Activated T-cell treated with anti-CD3 and anti-CD28 coated beads, Interleukin-2, amount 50 U/mL, for 72 hours (primary cell): ENCODE measurements around the gene DPM3. TPM values are rescaled to one million over a fixed set of nuclear protein-coding genes. Genes with fewer than 3 reads are reported as not detected.

ENCODE experiments used
- ATAC-seq, 2 donors: fragments of 150-1000 bp; cut with Tn5 transposase; replicated peaks in 1 of 2; 2 replicates each; pipeline ENCODE4 v1.10.0; 2021; ENCODE audit warnings: moderate library complexity in 2 of 2, mild to moderate bottlenecking in 1 of 2
- DNase-seq, 2 donors: peaks; one replicate each; pipeline ENCODE4 v3.0.0; 2021 to 2022; ENCODE audit warnings: mixed read lengths in 1 of 2
- H3K27ac Mint-ChIP-seq: one replicate; pipeline ENCODE4 v1.8.0; 2022; ENCODE audit warnings: mild to moderate bottlenecking, moderate library complexity, mixed read lengths
- H3K27me3 Mint-ChIP-seq: one replicate; pipeline ENCODE4 v1.8.0; 2022; ENCODE audit warnings: low read depth, mixed read lengths
- H3K36me3 Mint-ChIP-seq, 2 donors: one replicate each; pipeline ENCODE4 v1.8.0; 2022; ENCODE audit warnings: mixed read lengths in 2 of 2, mild to moderate bottlenecking in 1 of 2; ENCODE audit not compliant: insufficient read depth in 2 of 2
- H3K4me1 Mint-ChIP-seq: one replicate; pipeline ENCODE4 v1.8.0; 2022; ENCODE audit warnings: low read depth, mixed read lengths
- H3K4me3 Mint-ChIP-seq, 2 donors: one replicate each; pipeline ENCODE4 v1.8.0; 2022; ENCODE audit warnings: mild to moderate bottlenecking in 2 of 2, mixed read lengths in 2 of 2, moderate library complexity in 2 of 2
- H3K9me3 Mint-ChIP-seq, 2 donors: one replicate each; pipeline ENCODE4 v1.8.0; 2022; ENCODE audit warnings: mixed read lengths in 2 of 2
- total RNA-seq, 2 donors: library from RNA; stranded (reverse); gene quantifications; one replicate each; pipeline ENCODE4 v1.2.3, GENCODE V29; 2022

DPM3 gene
- total RNA-seq, 2 donors from 2014 or later: 49.4 to 58.9 TPM

- peaks cover 20% of the 10 kb centered on the region for H3K27me3 Mint-ChIP-seq
- ATAC-seq (no peak), DNase-seq (no peak)
- H3K9me3 Mint-ChIP-seq: no peaks in the 10 kb centered on the region
- H3K4me1 Mint-ChIP-seq: peaks cover 40% of the 10 kb centered on the region
- peaks cover 6 to 7% of the 10 kb centered on the region in 2 donors for H3K36me3 Mint-ChIP-seq
- no peak overlapping the region for H3K4me3 Mint-ChIP-seq
- H3K27ac Mint-ChIP-seq: no peak overlapping the region
Observed at GRCh38 chr1:155131285-155131684, 9.0 kb downstream of the DPM3 start.

GRCh38 chr1:155130272-155131006, 9.9 kb downstream of the DPM3 start:
- peaks cover 39% of the 10 kb centered on the region for H3K4me1 Mint-ChIP-seq
- no peak overlapping the region for H3K27ac Mint-ChIP-seq
- ATAC-seq: no peak
- no peak overlapping the region for H3K4me3 Mint-ChIP-seq
- DNase-seq: no peak
- H3K36me3 Mint-ChIP-seq: peaks cover 3 to 5% of the 10 kb centered on the region in 2 donors
- no peaks in the 10 kb centered on the region for H3K9me3 Mint-ChIP-seq
- peaks cover 20% of the 10 kb centered on the region for H3K27me3 Mint-ChIP-seq

- H3K27me3 Mint-ChIP-seq: peaks cover 25% of the 10 kb centered on the region
- peaks cover 30% of the 10 kb centered on the region for H3K4me1 Mint-ChIP-seq
- H3K9me3 Mint-ChIP-seq: no peaks in the 10 kb centered on the region
- no peak overlapping the region for H3K27ac Mint-ChIP-seq
- no peaks in the 10 kb centered on the region for H3K36me3 Mint-ChIP-seq
- H3K4me3 Mint-ChIP-seq: peak overlapping the region; percentile 85 to 93
- ATAC-seq: no peak
- DNase-seq: no peak
Observed at GRCh38 chr1:155128755-155129473, 11.4 kb downstream of the DPM3 start.

GRCh38 chr1:155127967-155128754, 12.2 kb downstream of the DPM3 start:
- Mint-ChIP-seq H3K27me3 (peaks cover 25% of the 10 kb centered on the region), H3K27ac (no peak overlapping the region)
- ATAC-seq: no peak

GRCh38 chr1:155127105-155127966, 13.0 kb downstream of the DPM3 start, which contains the start of gene EFNA1:
EFNA1 (plus strand) TSS chr1:155127876; CDS start chr1:155127978, 102 bp downstream.
- H3K36me3 Mint-ChIP-seq: no peaks in the 10 kb centered on the region
- H3K27me3 Mint-ChIP-seq: peaks cover 25% of the 10 kb centered on the region
- ATAC-seq (peak; percentile 77 to 82), DNase-seq (peak; percentile 61 to 65)
- peak within 1 kb of the TSS; percentile 85 to 93 for H3K4me3 Mint-ChIP-seq
- peaks cover 30% of the 10 kb centered on the region for H3K4me1 Mint-ChIP-seq
- H3K9me3 Mint-ChIP-seq: no peaks in the 10 kb centered on the region
- H3K27ac Mint-ChIP-seq: no peak within 1 kb of the TSS

More at GRCh38 chr1:155127967-155128754, 12.2 kb downstream of the DPM3 start:
- peak overlapping the region; percentile 85 to 93 for H3K4me3 Mint-ChIP-seq
- H3K9me3 Mint-ChIP-seq: no peaks in the 10 kb centered on the region
- H3K36me3 Mint-ChIP-seq: no peaks in the 10 kb centered on the region
- DNase-seq: no peak
- peaks cover 30% of the 10 kb centered on the region for H3K4me1 Mint-ChIP-seq

GRCh38 chr1:155126556-155127104, 13.7 kb downstream of the DPM3 start:
- peaks cover 25% of the 10 kb centered on the region for H3K27me3 Mint-ChIP-seq
- peak; percentile 61 to 65 for ATAC-seq

GRCh38 chr1:155125946-155126555, 14.3 kb downstream of the DPM3 start:
- ATAC-seq (no peak), DNase-seq (no peak)
- no peaks in the 10 kb centered on the region for H3K9me3 Mint-ChIP-seq
- H3K4me3 Mint-ChIP-seq: peak overlapping the region; percentile 13 to 84
- peaks cover 25% of the 10 kb centered on the region for H3K27me3 Mint-ChIP-seq
- no peaks in the 10 kb centered on the region for H3K36me3 Mint-ChIP-seq
- H3K27ac Mint-ChIP-seq: no peak overlapping the region
- H3K4me1 Mint-ChIP-seq: peaks cover 30% of the 10 kb centered on the region

More at GRCh38 chr1:155126556-155127104, 13.7 kb downstream of the DPM3 start:
- Mint-ChIP-seq H3K27ac (no peak overlapping the region), H3K36me3 (no peaks in the 10 kb centered on the region), H3K4me3 (peak overlapping the region; percentile 84 to 93), H3K9me3 (no peaks in the 10 kb centered on the region), H3K4me1 (peaks cover 30% of the 10 kb centered on the region)
- peak; percentile 36 to 46 for DNase-seq

- Mint-ChIP-seq H3K4me3 (peak overlapping the region; percentile 13 to 45), H3K36me3 (no peaks in the 10 kb centered on the region), H3K4me1 (peaks cover 30% of the 10 kb centered on the region), H3K27ac (no peak overlapping the region), H3K9me3 (no peaks in the 10 kb centered on the region), H3K27me3 (peaks cover 25% of the 10 kb centered on the region)
- ATAC-seq (no peak), DNase-seq (no peak)
Observed at GRCh38 chr1:155125511-155125945, 14.8 kb downstream of the DPM3 start.

- H3K9me3 Mint-ChIP-seq: no peaks in the 10 kb centered on the region
- peaks cover 29% of the 10 kb centered on the region for H3K4me1 Mint-ChIP-seq
- DNase-seq: no peak
- no peak overlapping the region for H3K27ac Mint-ChIP-seq
- ATAC-seq: no peak
- no peaks in the 10 kb centered on the region for H3K36me3 Mint-ChIP-seq
- no peak overlapping the region for H3K4me3 Mint-ChIP-seq
- peaks cover 29% of the 10 kb centered on the region for H3K27me3 Mint-ChIP-seq
Observed at GRCh38 chr1:155124503-155125463, 15.5 kb downstream of the DPM3 start.

- DNase-seq (no peak), ATAC-seq (no peak)
- H3K9me3 Mint-ChIP-seq: no peaks in the 10 kb centered on the region
- H3K27me3 Mint-ChIP-seq: peaks cover 28% of the 10 kb centered on the region
- H3K4me3 Mint-ChIP-seq: no peak overlapping the region
- H3K4me1 Mint-ChIP-seq: peaks cover 19% of the 10 kb centered on the region
- H3K27ac Mint-ChIP-seq: no peak overlapping the region
- no peaks in the 10 kb centered on the region for H3K36me3 Mint-ChIP-seq
Observed at GRCh38 chr1:155123801-155124200, 16.5 kb downstream of the DPM3 start.

GRCh38 chr1:155122308-155122707, 18.0 kb downstream of the DPM3 start:
- peaks cover 19% of the 10 kb centered on the region for H3K27me3 Mint-ChIP-seq
- H3K4me1 Mint-ChIP-seq: peaks cover 7% of the 10 kb centered on the region
- ATAC-seq: no peak
- no peaks in the 10 kb centered on the region for H3K9me3 Mint-ChIP-seq
- H3K36me3 Mint-ChIP-seq: no peaks in the 10 kb centered on the region
- DNase-seq: no peak
- H3K27ac Mint-ChIP-seq: no peak overlapping the region
- H3K4me3 Mint-ChIP-seq: no peak overlapping the region
